Cardiac septum (tissue), 1 donor: ENCODE results near the gene IRGC. TPM values are rescaled to one million over a fixed set of nuclear protein-coding genes. Genes with fewer than 3 reads are reported as not detected.
A peak's percentile ranks its signal among the peaks of the same experiment; 100 is the strongest.
"Not testable (repeated sequence)": the region's sequence is repeated elsewhere in the genome, so short reads cannot be mapped to it uniquely, and the experiment has no call there.

Experiments
- DNase-seq: peaks from one replicate; pipeline ENCODE4 v3.0.0-alpha.2; 2020; ENCODE audit warnings: low spot score
- intact Hi-C: fragments of 100-400 bp; cut with DNase I; formaldehyde crosslinking; loops from one replicate; pipeline ENCODE4 v1.14.0; 2022
- total RNA-seq: library from RNA; stranded (reverse); fragmentation: NEBNext Ultra II Directional; extraction: Animal tissue kit (Norgen Biotek cat#: 25700); gene quantifications from one replicate; pipeline ENCODE4 v1.2.1, GENCODE V29; 2021
- donor health status: DM: no; HTN: no; CAD: no.

Gene IRGC
- total RNA-seq, 1 donor from 2014 or later, result not detected

DNA sequence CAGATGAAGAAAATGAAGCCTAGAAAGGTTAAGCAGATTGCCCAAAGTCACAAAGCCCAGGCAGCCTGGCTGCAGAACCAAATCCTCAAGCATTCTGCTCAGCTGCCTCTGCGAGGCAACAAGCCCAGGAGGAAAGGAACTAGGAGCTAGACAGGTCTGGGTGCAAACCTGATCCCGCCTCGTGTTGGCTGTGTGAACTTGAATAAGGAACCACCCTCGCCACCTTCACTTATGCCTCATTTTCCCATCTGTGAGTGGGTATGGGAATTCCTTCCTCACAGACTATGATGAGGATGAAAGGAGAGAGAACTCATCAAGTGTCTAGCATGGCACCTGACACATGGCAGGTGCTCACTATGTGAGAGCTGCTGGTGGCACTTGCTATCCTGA, 32.3 kb downstream of the IRGC start:
- intact Hi-C loops, result loop anchor here (10.0 kb wide), 1 partner anchor 73 kb away; the partner anchor contains the start of gene PLAUR
- no peak for DNase-seq

DNA sequence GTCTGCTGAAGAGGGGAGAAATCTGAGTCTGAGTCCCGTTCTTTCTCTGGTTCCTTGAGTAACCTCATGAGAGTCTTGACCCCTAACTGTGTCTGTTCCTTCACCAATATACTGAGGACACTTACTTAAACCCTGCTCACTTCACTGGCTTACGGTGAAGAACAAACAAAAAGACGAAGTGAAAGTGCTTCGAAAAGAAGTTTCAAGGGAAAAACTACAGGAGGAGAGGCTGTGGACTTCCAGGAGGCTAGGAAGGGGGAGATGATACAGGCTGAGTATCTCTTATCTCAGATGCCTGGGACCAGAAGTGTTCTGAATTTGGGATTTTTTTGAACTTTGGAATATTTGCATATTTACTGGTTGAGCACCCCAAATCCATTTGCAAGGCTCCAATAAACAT, 32.8 kb downstream of the IRGC start:
- intact Hi-C loops, result loop anchor here (10.0 kb wide), 1 partner anchor 74 kb away; the partner anchor contains the start of gene PLAUR
- DNase-seq, result no peak

- intact Hi-C loops, result loop anchor here (10.0 kb wide), 1 partner anchor 74 kb away; the partner anchor contains the start of gene PLAUR
- DNase-seq, result no peak
Observed at GRCh38 chr19:43749152-43749551, 33.3 kb downstream of the IRGC start.

DNA sequence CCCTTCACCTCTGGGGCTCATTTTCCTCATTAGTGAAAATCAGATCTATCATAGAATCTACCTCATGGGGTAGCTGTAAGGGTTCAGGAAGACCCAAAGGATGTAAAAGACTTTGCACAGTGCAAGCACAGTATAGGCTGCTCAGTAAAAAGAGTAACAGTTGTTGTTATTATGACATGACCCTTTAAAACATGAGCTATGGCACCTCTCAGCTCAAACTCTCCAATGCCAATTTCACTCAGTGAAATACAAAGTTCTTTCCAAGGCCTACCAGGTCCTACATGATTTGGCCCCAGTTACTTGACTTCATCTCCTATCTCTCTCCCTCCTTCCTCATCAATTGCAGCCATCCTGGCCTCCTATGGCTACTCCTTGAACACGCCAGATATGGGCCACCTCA, 34.0 kb downstream of the IRGC start:
- DNase-seq, result no peak
- intact Hi-C loops, result loop anchor here (10.0 kb wide), 1 partner anchor 75 kb away; the partner anchor contains the start of gene PLAUR

- intact Hi-C loops, result no loop called here
- no peak for DNase-seq
Observed at GRCh38 chr19:43751466-43752220, 35.8 kb downstream of the IRGC start.

DNA sequence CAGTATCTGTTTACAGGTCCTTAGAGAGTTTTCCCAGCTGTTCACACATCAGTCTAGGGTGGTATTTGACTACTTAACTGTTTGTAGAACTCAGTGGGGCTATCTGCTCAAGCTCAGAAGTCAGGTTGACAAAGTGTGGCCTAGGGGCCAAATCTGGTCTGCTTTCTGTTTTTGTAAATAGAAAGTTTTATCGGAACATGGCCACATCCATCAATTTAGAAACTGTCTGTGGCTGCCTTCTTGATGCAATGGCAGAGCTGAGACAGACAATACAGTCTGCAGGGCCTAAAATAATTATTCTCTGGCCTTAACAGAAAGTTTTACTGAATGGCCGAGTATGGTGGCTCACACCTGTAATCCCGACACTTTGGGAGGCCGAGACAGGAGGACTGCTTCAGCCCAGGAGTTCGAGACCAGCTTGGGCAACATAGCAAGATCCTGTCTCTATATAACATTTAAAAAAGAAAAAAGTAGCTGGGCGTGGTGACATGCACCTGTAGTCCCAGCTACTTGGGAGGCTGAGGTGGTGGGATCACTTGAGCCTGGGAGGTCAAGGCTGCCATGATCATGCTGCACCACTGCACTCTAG, 36.5 kb downstream of the IRGC start:
- DNase-seq, result no peak
- intact Hi-C loops, result no loop called here

GRCh38 chr19:43754253-43754502, 38.3 kb downstream of the IRGC start:
- DNase-seq, result no peak
- intact Hi-C loops, result no loop called here

DNA sequence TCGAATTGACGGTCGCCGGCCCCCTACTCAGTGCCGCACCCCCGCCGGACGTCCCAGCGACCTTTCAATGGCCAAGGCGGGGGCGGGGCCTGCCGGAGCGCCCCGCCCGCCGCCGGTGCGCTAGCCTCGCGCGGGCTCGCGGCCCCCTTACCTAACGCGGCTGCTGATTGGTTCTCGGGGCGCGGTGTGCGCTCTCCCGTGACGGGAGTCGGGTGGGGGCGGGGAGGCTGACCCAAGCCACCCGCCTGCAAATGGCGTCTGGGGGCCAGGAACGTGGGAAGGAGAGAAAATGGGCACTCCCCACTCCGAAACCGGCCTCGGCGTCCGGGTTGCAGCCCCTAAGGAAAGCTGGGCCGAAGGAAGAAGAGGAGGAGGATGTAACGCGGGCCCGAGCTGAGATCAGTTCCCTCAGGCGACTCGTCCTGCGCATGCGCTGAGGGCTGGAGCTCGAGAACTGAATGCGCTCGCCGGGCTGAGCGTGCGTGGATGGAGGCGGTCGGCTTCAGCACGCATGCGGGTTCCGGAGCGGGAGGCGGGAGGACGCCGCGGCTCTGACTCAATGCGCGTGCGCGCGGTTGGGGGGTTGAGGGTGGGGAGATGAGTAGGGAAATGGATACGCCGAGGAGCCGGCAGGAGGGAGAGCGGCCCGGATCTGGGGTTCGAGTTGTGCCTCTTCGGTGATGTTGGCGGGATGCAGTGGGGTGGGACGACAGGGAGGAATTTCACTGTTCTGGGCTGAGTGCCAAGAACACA, 38.8 kb downstream of the IRGC start, which contains the start of gene SMG9:
TSS of gene SMG9 (minus strand) at position 460 of the 753 bp plus-strand sequence. CDS start 4,221 bp downstream, outside the sequence.
- intact Hi-C loops, result no loop called here
- peak; percentile 99 for DNase-seq

- peak; percentile 92 for DNase-seq
- intact Hi-C loops, result no loop called here
Observed at GRCh38 chr19:43755256-43755801, 39.5 kb downstream of the IRGC start.

GRCh38 chr19:43759515-43759914, 43.6 kb downstream of the IRGC start:
- no peak for DNase-seq
- intact Hi-C loops, result no loop called here

GRCh38 chr19:43760941-43761340, 45.1 kb downstream of the IRGC start:
- intact Hi-C loops, result no loop called here
- no peak for DNase-seq

- intact Hi-C loops, result no loop called here
- DNase-seq, result no peak
Observed at GRCh38 chr19:43762814-43763213, 46.9 kb downstream of the IRGC start.

GRCh38 chr19:43763473-43763939, 47.6 kb downstream of the IRGC start:
- intact Hi-C loops, result no loop called here
- DNase-seq, result no peak

DNA sequence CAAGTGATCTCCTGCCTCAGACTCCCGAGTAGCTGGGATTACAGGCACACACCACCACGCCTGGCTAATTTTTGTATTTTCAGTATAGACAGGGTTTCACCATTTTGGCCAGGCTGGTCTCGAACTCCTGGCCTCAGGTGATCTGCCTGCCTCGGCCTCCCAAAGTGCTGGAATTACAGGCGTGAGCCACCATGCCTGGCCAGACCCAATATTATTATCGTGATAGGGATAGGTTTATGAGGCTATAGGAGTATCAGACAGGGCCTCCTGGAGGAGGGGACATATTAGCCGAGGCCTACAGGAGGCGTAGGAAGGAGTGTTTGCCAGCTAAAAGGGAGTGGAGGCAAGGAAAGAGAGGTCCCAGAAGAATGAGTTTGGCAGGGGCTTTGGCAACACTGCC, 48.8 kb downstream of the IRGC start:
- intact Hi-C loops, DNase-seq: not testable (repeated sequence)

DNA sequence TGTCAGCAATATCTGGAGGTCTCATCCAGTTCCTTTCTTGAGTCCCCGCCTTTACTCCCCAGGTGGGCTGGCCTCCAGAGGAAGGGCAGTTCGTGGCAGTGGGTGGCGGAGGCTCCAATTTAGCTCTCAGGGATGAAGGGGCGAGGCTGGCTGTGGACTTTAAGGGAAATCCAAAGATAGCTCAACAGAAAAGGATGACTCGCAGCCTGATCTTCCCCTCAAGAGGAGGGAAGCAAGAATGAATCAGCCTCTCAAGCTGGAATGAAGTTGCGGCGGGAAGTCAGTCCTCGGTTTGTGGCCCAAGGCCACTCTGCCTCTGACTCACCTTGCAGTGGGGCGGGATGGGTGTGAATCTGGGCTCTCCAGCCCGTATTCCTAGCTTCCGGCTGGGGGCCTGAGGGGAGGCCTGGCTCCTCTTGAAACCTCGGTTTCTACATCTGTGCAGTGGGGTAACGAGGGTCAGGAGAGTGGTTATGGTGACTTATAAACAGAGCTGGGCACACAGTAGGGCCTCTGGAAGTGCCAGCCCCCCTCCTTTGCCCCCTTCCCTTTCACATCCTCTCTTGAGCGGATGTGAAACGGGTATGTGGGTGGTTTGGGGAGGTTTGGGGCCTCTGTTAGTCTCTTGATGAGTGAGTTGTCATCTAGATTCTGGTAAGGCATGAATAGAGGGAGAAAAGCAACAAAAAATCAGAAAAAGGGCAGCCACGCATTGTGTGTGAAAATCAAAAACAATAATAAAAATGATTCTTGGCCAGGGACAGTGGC, 49.4 kb downstream of the IRGC start:
- no peak for DNase-seq
- intact Hi-C loops, result no loop called here

- DNase-seq, result no peak
- intact Hi-C loops, result no loop called here
Observed at GRCh38 chr19:43766755-43767043, 50.8 kb downstream of the IRGC start.

DNA sequence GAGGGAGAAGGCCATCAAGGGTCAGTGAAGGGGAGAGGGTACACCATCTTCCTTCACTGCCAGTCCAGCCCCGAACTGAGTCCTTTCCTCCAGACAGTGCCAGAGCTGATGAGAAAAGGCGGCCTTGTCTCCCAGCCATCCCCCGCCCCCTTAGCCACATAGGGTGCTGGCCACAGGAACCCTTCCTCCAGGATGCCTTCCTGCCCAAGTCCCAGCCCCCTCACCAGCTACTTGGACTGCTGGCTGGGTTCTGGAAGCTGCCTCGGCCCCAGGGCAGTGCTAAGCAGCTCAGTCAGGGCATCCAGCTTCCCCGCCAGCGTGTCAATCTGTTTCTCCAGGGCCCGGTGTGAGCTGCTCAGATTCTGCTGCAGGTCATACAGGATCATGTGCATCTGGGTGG, 51.4 kb downstream of the IRGC start:
- DNase-seq, result no peak
- intact Hi-C loops, result no loop called here

- no peak for DNase-seq
- intact Hi-C loops, result no loop called here
Observed at GRCh38 chr19:43767818-43768217, 51.9 kb downstream of the IRGC start.

GRCh38 chr19:43768273-43769050, 52.6 kb downstream of the IRGC start:
- no peak for DNase-seq
- intact Hi-C loops, result no loop called here
